HL-60 (cell line): ENCODE data around the gene TMEM150A.

Experiments used
- DNase-seq, 2 experiments: peaks; one replicate each; pipeline ENCODE4 v3.0.0-alpha.2; 2010 to 2020; ENCODE audit warnings: low read depth in 1 of 2, low spot score in 1 of 2
- H3K27ac ChIP-seq: fragments of 250-450 bp; sonication (Bioruptor Pico); replicated peaks from 2 replicates; pipeline ENCODE4 v1.5.1; 2020; ENCODE audit warnings: mild to moderate bottlenecking, moderate library complexity
- H3K27me3 ChIP-seq: fragments of 250-450 bp; sonication (Bioruptor Pico); 2 replicates; pipeline ENCODE4 v1.5.1; 2021; ENCODE audit warnings: mild to moderate bottlenecking, moderate library complexity; ENCODE audit not compliant: insufficient read depth, poor library complexity, severe bottlenecking
- H3K4me3 ChIP-seq: replicated peaks from 2 replicates; pipeline ENCODE4 v1.5.1; 2011; ENCODE audit warnings: mild to moderate bottlenecking, control low read depth, low read length; ENCODE audit not compliant: insufficient read depth
- CTCF ChIP-seq: IDR thresholded peaks from one replicate; pipeline ENCODE4 v1.5.1; 2011; ENCODE audit warnings: low read length, control low read depth, inconsistent platforms; ENCODE audit not compliant: insufficient read depth
- GABPA ChIP-seq: IDR thresholded peaks from 2 replicates; pipeline ENCODE4 v1.6.1; 2012; ENCODE audit warnings: low read depth
- POLR2AphosphoS5 ChIP-seq: IDR thresholded peaks from 2 replicates; pipeline ENCODE4 v1.6.1; 2012; ENCODE audit warnings: low read depth
- SPI1 ChIP-seq: IDR thresholded peaks from 2 replicates; pipeline ENCODE4 v1.6.1; 2012; ENCODE audit warnings: low read depth, mild to moderate bottlenecking, borderline replicate concordance
- TF ChIP-seq, protein P1 (sequence below): IDR thresholded peaks from 2 replicates; pipeline ENCODE4 v1.6.1; 2012; ENCODE audit warnings: low read depth; ENCODE audit not compliant: insufficient replicate concordance

The TMEM150A gene

DNA sequence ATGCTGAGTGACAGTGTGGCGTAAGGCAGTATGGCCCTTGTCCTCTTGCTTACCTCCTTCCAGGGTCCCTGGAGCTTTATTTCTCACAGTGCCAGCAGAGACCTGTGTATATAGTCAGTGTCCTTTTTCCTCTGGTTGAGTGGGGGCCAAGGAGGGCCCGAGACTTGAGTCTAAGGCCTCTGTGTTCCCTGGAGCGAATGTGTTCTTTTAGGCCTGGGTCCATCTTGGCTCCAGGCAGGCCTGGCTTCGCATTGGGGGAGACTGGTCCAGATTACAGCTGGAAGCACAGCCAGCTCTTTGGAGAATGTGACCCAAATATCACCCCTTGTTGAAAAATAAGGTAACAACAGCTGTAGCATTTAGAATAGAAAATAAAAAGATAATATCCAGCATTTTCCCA is 13.3 kb downstream of the TMEM150A start:
- no peak for TF ChIP-seq CTCF
- TF ChIP-seq GABPA, result no peak
- TF ChIP-seq SPI1, result no peak
- TF ChIP-seq, protein P1, sequence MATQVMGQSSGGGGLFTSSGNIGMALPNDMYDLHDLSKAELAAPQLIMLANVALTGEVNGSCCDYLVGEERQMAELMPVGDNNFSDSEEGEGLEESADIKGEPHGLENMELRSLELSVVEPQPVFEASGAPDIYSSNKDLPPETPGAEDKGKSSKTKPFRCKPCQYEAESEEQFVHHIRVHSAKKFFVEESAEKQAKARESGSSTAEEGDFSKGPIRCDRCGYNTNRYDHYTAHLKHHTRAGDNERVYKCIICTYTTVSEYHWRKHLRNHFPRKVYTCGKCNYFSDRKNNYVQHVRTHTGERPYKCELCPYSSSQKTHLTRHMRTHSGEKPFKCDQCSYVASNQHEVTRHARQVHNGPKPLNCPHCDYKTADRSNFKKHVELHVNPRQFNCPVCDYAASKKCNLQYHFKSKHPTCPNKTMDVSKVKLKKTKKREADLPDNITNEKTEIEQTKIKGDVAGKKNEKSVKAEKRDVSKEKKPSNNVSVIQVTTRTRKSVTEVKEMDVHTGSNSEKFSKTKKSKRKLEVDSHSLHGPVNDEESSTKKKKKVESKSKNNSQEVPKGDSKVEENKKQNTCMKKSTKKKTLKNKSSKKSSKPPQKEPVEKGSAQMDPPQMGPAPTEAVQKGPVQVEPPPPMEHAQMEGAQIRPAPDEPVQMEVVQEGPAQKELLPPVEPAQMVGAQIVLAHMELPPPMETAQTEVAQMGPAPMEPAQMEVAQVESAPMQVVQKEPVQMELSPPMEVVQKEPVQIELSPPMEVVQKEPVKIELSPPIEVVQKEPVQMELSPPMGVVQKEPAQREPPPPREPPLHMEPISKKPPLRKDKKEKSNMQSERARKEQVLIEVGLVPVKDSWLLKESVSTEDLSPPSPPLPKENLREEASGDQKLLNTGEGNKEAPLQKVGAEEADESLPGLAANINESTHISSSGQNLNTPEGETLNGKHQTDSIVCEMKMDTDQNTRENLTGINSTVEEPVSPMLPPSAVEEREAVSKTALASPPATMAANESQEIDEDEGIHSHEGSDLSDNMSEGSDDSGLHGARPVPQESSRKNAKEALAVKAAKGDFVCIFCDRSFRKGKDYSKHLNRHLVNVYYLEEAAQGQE, result no peak
- TF ChIP-seq POLR2AphosphoS5, result no peak
- Histone ChIP-seq H3K27me3 (no peaks in the 10 kb centered on the region), H3K27ac (peak overlapping the region; percentile 63), H3K4me3 (no peak overlapping the region)
- DNase-seq, result no peak

- TF ChIP-seq GABPA (no peak), CTCF (no peak), SPI1 (no peak), POLR2AphosphoS5 (no peak)
- TF ChIP-seq, protein P1, result no peak
- H3K4me3 ChIP-seq, result no peak overlapping the region
- peak overlapping the region; percentile 63 for H3K27ac ChIP-seq
- no peaks in the 10 kb centered on the region for H3K27me3 ChIP-seq
- no peak for DNase-seq
These were observed 13.9 kb downstream of the TMEM150A start for GRCh38 chr2:85588645-85589044.

- Histone ChIP-seq H3K4me3 (no peak overlapping the region), H3K27me3 (no peaks in the 10 kb centered on the region), H3K27ac (peak overlapping the region; percentile 63)
- peak in 1 of 2 experiments; percentile 35 for DNase-seq
- TF ChIP-seq GABPA (no peak), CTCF (no peak), SPI1 (no peak), POLR2AphosphoS5 (no peak)
- TF ChIP-seq, protein P1, result no peak
These were observed 14.3 kb downstream of the TMEM150A start for GRCh38 chr2:85588236-85588635.
